HEK293 (cell line): Measurements from ENCODE around the gene ERMARD.

ENCODE experiments used
- CTCF ChIA-PET: fragments of 350-600 bp; formaldehyde crosslinking; extraction: SDS; loops from one replicate; lab custom pipeline; 2021; ENCODE audit warnings: antibody characterized with exemption; lab: Yijun Ruan, JAX
- POLR2A ChIA-PET: fragments of 300-600 bp; formaldehyde crosslinking; extraction: SDS; loops from one replicate; lab custom pipeline; 2020; ENCODE audit warnings: antibody characterized with exemption, inconsistent platforms; lab: Yijun Ruan, JAX
- H3K27ac ChIP-seq: fragments of 200-500 bp; sonication (Bioruptor generic); 2 replicates; pipeline ENCODE4 v1.5.1; 2014; ENCODE audit warnings: low read depth, low read length, control low read depth, inconsistent platforms; ENCODE audit errors: extremely low read depth
- H3K36me3 ChIP-seq, 2 experiments: fragments of 200-500 bp in 1 of 2; sonication (Bioruptor generic) in 1 of 2; 1 replicate in 1 of 2; 2 replicates in 1 of 2; pipeline ENCODE4 v1.5.1; 2014 to 2017; ENCODE audit warnings: inconsistent platforms in 2 of 2, low read length in 2 of 2; ENCODE audit not compliant: control insufficient read depth in 2 of 2, insufficient read depth in 1 of 2
- H3K4me1 ChIP-seq: fragments of 200-500 bp; sonication (Bioruptor generic); 2 replicates; pipeline ENCODE4 v1.5.1; 2014; ENCODE audit warnings: mild to moderate bottlenecking, low read length, inconsistent platforms; ENCODE audit not compliant: control insufficient read depth, insufficient read depth
- H3K4me3 ChIP-seq: 2 replicates; pipeline ENCODE4 v1.5.1; 2011; ENCODE audit warnings: low read depth, mild to moderate bottlenecking, control low read depth, low read length, moderate library complexity
- H3K9me3 ChIP-seq: fragments of 200-500 bp; sonication (Bioruptor generic); 2 replicates; pipeline ENCODE4 v1.5.1; 2014; ENCODE audit warnings: low read depth, low read length, inconsistent platforms; ENCODE audit not compliant: control insufficient read depth, insufficient read depth
- AEBP2 ChIP-seq: fragments of 450-650 bp; formaldehyde crosslinking; IDR thresholded peaks from 2 replicates; pipeline ENCODE4 v1.5.1; 2016; ENCODE audit warnings: missing biosample characterization, missing genetic modification characterization, borderline replicate concordance
- HOXA7 ChIP-seq: sonication (generic); formaldehyde crosslinking; IDR thresholded peaks from 2 replicates; pipeline ENCODE4 v1.8.1; 2022; ENCODE audit warnings: missing genetic modification reagents, borderline replicate concordance
- MEIS1 ChIP-seq: sonication (generic); formaldehyde crosslinking; IDR thresholded peaks from 2 replicates; pipeline ENCODE4 v1.8.1; 2022; ENCODE audit warnings: missing genetic modification reagents, mild to moderate bottlenecking, borderline replicate concordance
- OSR2 ChIP-seq: fragments of 450-650 bp; formaldehyde crosslinking; IDR thresholded peaks from 2 replicates; pipeline ENCODE4 v1.5.1; 2016; ENCODE audit warnings: missing biosample characterization, missing genetic modification characterization
- PRDM1 ChIP-seq: fragments of 450-650 bp; formaldehyde crosslinking; IDR thresholded peaks from 2 replicates; pipeline ENCODE4; 2016; ENCODE audit warnings: missing biosample characterization, missing genetic modification characterization
- PRDM6 ChIP-seq: fragments of 450-650 bp; formaldehyde crosslinking; IDR thresholded peaks from 2 replicates; pipeline ENCODE4 v1.5.1; 2017; ENCODE audit warnings: missing biosample characterization, missing genetic modification characterization
- YY1 ChIP-seq: fragments of 450-650 bp; formaldehyde crosslinking; IDR thresholded peaks from 2 replicates; pipeline ENCODE4 v1.5.1; 2018; ENCODE audit warnings: missing biosample characterization, missing genetic modification characterization
- ZBTB17 ChIP-seq: fragments of 450-650 bp; formaldehyde crosslinking; IDR thresholded peaks from 2 replicates; pipeline ENCODE4 v1.5.1; 2016; ENCODE audit warnings: missing biosample characterization, missing genetic modification characterization
- ZFHX2 ChIP-seq: fragments of 450-650 bp; formaldehyde crosslinking; conservative IDR thresholded peaks from 2 replicates; pipeline ENCODE4 v1.5.1; 2016; ENCODE audit warnings: missing biosample characterization, missing genetic modification characterization
- ZIC2 ChIP-seq: fragments of 450-650 bp; formaldehyde crosslinking; IDR thresholded peaks from 2 replicates; pipeline ENCODE4 v1.5.1; 2016; ENCODE audit warnings: missing biosample characterization, missing genetic modification characterization
- ZNF10 ChIP-seq: fragments of 450-650 bp; formaldehyde crosslinking; IDR thresholded peaks from 2 replicates; pipeline ENCODE4 v1.5.1; 2017; ENCODE audit warnings: missing biosample characterization, missing genetic modification characterization
- ZNF146 ChIP-seq: fragments of 450-650 bp; formaldehyde crosslinking; IDR thresholded peaks from 2 replicates; pipeline ENCODE4 v1.5.1; 2016; ENCODE audit warnings: missing biosample characterization, missing genetic modification characterization
- ZNF157 ChIP-seq: fragments of 450-650 bp; formaldehyde crosslinking; IDR thresholded peaks from 2 replicates; pipeline ENCODE4 v1.5.1; 2016; ENCODE audit warnings: missing biosample characterization, missing genetic modification characterization
- ZNF214 ChIP-seq: fragments of 450-650 bp; formaldehyde crosslinking; IDR thresholded peaks from 2 replicates; pipeline ENCODE4 v1.5.1; 2017; ENCODE audit warnings: missing biosample characterization, mild to moderate bottlenecking, missing genetic modification characterization, borderline replicate concordance
- ZNF221 ChIP-seq: fragments of 450-650 bp; formaldehyde crosslinking; IDR thresholded peaks from 2 replicates; pipeline ENCODE4 v1.5.1; 2017; ENCODE audit warnings: missing biosample characterization, missing genetic modification characterization, borderline replicate concordance
- ZNF223 ChIP-seq: fragments of 450-650 bp; formaldehyde crosslinking; IDR thresholded peaks from 2 replicates; pipeline ENCODE4 v1.5.1; 2016; ENCODE audit warnings: missing biosample characterization, missing genetic modification characterization
- ZNF239 ChIP-seq: fragments of 450-650 bp; formaldehyde crosslinking; IDR thresholded peaks from 2 replicates; pipeline ENCODE4 v1.5.1; 2016; ENCODE audit warnings: missing biosample characterization, missing genetic modification characterization
- ZNF335 ChIP-seq: fragments of 450-650 bp; formaldehyde crosslinking; conservative IDR thresholded peaks from 2 replicates; pipeline ENCODE4 v1.5.1; 2016; ENCODE audit warnings: missing biosample characterization, missing genetic modification characterization
- ZNF366 ChIP-seq: fragments of 450-650 bp; formaldehyde crosslinking; conservative IDR thresholded peaks from 2 replicates; pipeline ENCODE4 v1.5.1; 2016; ENCODE audit warnings: missing biosample characterization, missing genetic modification characterization
- ZNF394 ChIP-seq: fragments of 450-650 bp; formaldehyde crosslinking; IDR thresholded peaks from 2 replicates; pipeline ENCODE4 v1.5.1; 2016; ENCODE audit warnings: missing biosample characterization, missing genetic modification characterization, mild to moderate bottlenecking, moderate library complexity, borderline replicate concordance
- ZNF473 ChIP-seq: fragments of 450-650 bp; formaldehyde crosslinking; IDR thresholded peaks from 2 replicates; pipeline ENCODE4 v1.5.1; 2017; ENCODE audit warnings: missing biosample characterization, missing genetic modification characterization
- ZNF501 ChIP-seq: fragments of 450-650 bp; formaldehyde crosslinking; IDR thresholded peaks from 2 replicates; pipeline ENCODE4 v1.5.1; 2016; ENCODE audit warnings: missing biosample characterization, missing genetic modification characterization
- ZNF549 ChIP-seq: fragments of 450-650 bp; IDR thresholded peaks from 2 replicates; pipeline ENCODE4 v1.5.1; 2018; ENCODE audit warnings: missing biosample characterization, missing genetic modification characterization, mild to moderate bottlenecking, inconsistent platforms, moderate library complexity
- ZNF623 ChIP-seq: fragments of 450-650 bp; formaldehyde crosslinking; IDR thresholded peaks from 2 replicates; pipeline ENCODE4 v1.5.1; 2016; ENCODE audit warnings: missing biosample characterization, missing genetic modification characterization
- ZNF792 ChIP-seq: fragments of 450-650 bp; formaldehyde crosslinking; IDR thresholded peaks from 2 replicates; pipeline ENCODE4 v1.5.1; 2016; ENCODE audit warnings: missing biosample characterization, missing genetic modification characterization

ERMARD gene

GRCh38 chr6:169714595-169714994, 36.8 kb upstream of the ERMARD start (continued):
- TF ChIP-seq ZIC2 (tag by site-specific recombination) (no peak), ZNF335 (tag by site-specific recombination) (no peak), HOXA7 (CRISPR knock-in tag) (no peak)

DNA sequence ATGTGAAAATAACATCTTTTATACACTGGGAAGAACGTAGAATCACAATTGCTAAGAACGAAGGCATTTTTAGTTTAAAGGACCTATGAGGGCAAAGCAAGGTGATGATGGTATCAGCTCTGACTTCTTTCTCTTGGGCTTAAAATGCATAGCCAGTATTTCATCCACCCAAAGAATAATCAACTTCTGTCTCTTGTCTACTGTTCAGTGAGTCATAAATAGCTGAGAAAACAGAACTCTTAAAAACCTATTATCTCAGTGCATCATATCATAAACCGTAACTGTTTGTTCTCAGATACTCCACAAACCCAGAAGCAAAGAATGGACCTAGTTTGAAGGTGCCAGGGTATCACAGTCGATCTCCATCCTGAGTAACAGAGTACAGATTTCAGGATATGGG, 32.3 kb upstream of the ERMARD start:
- H3K36me3 ChIP-seq = peaks cover 43 to 45% of the 10 kb centered on the region in 2 experiments
- ChIA-PET POLR2A (interaction anchor here (0.7 to 2.3 kb wide), 4 partner anchors 14 to 33 kb away, joined by 3 to 7 read pairs (median 3); partner anchors contain the start of genes C6orf120, ERMARD and WDR27), CTCF (interaction anchor here (1.1 kb wide), 1 partner anchor 10 kb away, joined by 3 read pairs; no protein-coding TSS in a partner anchor)
- H3K4me1 ChIP-seq = 0 out of 2 replicates have a peak, but pooled peaks cover 4% of the 10 kb centered on the region
- no peak overlapping the region for H3K4me3 ChIP-seq
- TF ChIP-seq OSR2 (tag by site-specific recombination) = 0 out of 2 replicates have a peak, but pooled peaks have one; percentile 33
- peak; percentile 44 for TF ChIP-seq ZNF394 (tag by site-specific recombination)
- TF ChIP-seq AEBP2 = no peak
- peak; percentile 60 for TF ChIP-seq ZBTB17 (tag by site-specific recombination)
- TF ChIP-seq ZFHX2 (tag by site-specific recombination) = no peak
- no peak for TF ChIP-seq ZNF473 (tag by site-specific recombination)
- no peak for TF ChIP-seq ZNF239 (tag by site-specific recombination)
- H3K27ac ChIP-seq = no peak overlapping the region
- no peaks in the 10 kb centered on the region for H3K9me3 ChIP-seq

- POLR2A ChIA-PET = interaction anchor here (0.7 to 1.2 kb wide), 2 partner anchors 15 to 18 kb away, joined by 3 read pairs; partner anchors contain the start of gene C6orf120
- Histone ChIP-seq H3K9me3 (no peaks in the 10 kb centered on the region), H3K36me3 (peaks cover 31 to 33% of the 10 kb centered on the region in 2 experiments), H3K4me1 (0 out of 2 replicates have a peak, but pooled peaks cover 4% of the 10 kb centered on the region), H3K27ac (no peak overlapping the region), H3K4me3 (no peak overlapping the region)
- TF ChIP-seq MEIS1 (CRISPR knock-in tag) (no peak), ZFHX2 (tag by site-specific recombination) (no peak), ZNF366 (no peak), PRDM1 (tag by site-specific recombination) (peak; percentile 90), ZNF146 (tag by site-specific recombination) (peak; percentile 62), ZNF214 (tag by site-specific recombination) (no peak), YY1 (tag by site-specific recombination) (no peak), ZNF501 (tag by site-specific recombination) (no peak), ZNF221 (tag by site-specific recombination) (no peak), ZNF10 (no peak), ZNF549 (tag by site-specific recombination) (no peak), ZNF623 (tag by site-specific recombination) (no peak), ZNF157 (tag by site-specific recombination) (no peak), ZNF792 (no peak), PRDM6 (tag by site-specific recombination) (0 out of 2 replicates have a peak, but pooled peaks have one; percentile 9), ZNF223 (tag by site-specific recombination) (no peak), ZNF394 (tag by site-specific recombination) (peak; percentile 78)
- CTCF ChIA-PET = no interaction called here
Observed at GRCh38 chr6:169720207-169720855, 31.1 kb upstream of the ERMARD start.
